GM19239 (cell line): ENCODE results near the gene RER1.

Source experiments
- DNase-seq: peaks from one replicate; pipeline ENCODE4 v3.0.0; 2011; ENCODE audit warnings: low spot score; ENCODE audit not compliant: insufficient read length
- FAIRE-seq: peaks from 2 replicates; lab custom pipeline; 2011; peaks lifted over from hg19 to GRCh38; lab: Jason Lieb, UNC

Gene RER1

GRCh38 chr1:2386636-2387611 lies 4.7 kb upstream of the RER1 start:
- DNase-seq (no peak), FAIRE-seq (no peak)

DNA sequence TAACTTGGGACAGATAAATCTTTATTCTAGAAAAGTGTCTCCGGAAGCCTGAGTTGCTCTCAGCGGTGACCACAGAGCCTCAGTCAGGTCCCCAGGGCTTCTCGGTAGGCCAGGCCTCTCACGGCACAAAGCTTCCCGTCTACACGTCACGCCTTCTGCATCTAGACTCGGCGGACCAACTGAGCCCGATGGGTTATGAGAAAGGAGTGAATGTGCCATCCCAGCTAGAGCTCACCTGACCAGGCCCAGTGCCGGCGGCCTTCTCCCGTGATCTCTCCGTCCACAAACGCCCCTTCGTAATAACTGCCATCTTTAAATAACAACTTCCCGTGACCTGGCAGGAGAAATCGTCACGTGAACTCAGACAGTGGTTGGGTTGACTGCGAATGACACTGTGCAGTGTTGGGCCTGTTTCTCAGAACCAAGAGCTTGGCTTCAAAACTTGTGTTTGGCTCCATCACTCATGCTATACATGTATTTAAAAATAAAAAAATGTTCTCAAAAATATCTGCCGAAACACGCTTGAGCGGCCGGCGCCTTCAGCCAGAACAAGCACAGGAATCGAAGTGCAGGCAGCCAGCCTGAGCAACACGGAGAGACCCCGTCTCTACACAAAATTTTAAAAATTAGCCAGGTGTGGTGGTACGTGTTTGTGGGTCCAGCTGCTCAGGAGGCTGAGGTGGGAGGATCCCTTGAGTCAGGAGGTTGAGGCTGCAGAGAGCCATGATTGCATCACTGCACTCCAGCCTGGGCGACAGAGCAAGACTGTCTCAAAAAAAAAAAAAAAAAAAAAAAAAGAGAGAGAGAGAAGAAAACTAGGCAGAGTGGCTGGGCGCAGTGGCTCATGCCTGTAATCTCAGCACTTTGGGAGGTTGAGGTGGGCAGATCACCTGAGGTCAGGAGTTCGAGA lies 3.4 kb upstream of the RER1 start:
- FAIRE-seq (no peak), DNase-seq (no peak)

DNA sequence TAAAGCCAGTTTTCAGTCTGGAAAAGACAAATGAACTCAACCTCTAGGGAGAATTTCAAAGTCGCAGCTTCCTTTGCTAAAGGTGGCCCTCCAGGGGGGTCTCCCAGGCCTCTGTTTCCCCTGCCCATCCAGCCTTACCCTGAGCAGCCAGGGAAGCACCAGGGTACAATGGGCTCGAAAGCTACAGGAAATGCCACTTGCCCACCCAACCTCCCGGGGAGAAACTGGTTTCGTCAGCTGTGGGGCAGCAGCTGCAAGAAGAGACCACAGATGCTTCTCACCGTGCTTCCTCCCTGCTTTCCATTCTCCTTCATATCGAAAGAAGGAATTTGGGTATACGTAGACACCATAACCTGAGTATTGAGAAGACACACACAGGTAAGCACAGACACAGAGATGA lies 2.0 kb upstream of the RER1 start:
- no peak for DNase-seq
- FAIRE-seq = no peak

DNA sequence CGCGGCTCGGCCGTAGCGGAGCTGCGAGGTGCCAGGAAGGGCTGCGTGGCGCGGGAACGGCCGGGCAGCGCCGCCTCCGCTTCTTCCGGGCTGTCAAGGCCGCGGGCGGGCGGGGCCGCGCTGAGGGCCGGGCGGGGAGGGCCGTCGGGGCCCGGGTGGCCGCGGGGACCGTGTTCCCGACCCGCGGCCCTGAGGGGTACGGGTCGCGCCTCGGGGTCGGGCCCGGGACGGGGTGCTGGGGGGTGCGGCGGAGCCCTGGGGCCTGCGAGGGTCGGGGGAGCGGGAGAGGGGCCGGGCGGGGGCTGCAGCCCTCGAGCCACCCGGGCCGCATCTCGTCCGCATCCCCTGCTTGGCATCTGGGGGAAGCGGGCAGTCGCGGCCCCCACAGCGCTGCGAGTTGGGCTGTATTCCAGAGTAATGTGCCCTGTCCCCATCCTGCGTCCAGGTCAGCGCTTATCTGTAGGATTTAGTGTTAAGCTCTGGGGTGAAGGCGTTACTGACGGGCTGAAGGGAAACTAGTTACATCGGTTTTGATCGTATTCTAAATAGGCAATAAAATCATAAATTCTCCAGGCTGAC lies 379 bp downstream of the RER1 start:
- peak; percentile 33 for FAIRE-seq
- DNase-seq = no peak

DNA sequence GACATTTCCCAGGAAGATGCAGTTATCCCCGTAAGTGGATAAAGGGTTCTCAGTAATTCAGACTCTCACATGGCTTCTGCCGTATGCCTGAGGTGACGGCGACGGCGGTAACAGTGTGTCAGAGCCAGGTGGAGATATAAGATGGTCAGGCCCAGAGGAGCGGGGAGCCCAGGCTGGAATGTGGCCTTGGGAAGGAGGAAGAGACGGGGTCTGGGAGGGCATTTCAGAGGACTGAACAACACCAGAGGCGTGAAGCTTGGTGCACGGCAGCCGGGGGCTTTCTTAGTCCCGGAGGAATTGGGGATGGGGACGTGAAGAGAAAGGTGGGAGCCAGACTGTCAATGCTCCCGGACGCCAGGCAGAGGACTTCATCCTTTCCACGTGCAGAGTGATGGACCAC lies 1.0 kb downstream of the RER1 start:
- FAIRE-seq (no peak), DNase-seq (no peak)

- DNase-seq = no peak
- FAIRE-seq = no peak
Observed at GRCh38 chr1:2393471-2393877, 1.8 kb downstream of the RER1 start.

DNA sequence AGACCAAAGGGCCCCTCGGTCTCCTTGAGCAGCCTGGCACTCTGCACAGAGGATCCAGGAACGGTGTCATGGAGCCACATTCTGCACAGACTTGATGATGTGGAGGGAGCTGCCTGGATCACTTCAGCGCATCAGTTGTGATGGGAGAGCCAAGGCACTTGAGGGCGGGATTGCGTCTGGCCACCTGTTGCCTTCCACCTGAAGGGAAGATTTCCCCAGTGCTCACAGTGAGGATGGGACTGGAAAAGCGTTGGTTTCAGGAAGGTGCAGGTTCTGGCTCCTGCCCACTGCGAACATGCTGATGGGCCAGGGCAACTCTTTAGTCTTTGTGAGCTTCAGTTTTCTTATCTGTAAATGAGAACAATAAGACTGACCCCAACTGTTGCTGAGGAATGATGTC lies 2.6 kb downstream of the RER1 start:
- DNase-seq = no peak
- no peak for FAIRE-seq

DNA sequence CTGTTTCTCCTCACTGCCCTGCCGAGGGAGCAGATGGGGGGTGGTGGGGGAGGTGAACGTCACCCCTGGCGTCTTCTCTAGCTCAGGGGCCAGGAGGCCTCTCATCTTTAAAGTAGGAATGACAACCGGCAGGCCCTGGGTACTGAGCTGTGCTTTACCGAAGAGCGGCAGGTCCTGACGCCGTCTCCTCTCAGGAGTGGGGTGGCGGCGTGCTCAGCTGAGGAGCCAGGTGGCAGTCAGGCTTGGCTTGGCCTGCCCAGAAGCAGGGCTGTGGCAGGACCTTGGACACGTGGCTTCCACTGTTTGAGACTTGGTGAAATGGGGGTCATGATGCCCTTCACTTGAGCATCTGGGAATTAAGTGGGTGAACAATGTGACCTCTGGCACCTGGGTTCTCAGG lies 3.1 kb downstream of the RER1 start:
- no peak for FAIRE-seq
- DNase-seq = no peak

DNA sequence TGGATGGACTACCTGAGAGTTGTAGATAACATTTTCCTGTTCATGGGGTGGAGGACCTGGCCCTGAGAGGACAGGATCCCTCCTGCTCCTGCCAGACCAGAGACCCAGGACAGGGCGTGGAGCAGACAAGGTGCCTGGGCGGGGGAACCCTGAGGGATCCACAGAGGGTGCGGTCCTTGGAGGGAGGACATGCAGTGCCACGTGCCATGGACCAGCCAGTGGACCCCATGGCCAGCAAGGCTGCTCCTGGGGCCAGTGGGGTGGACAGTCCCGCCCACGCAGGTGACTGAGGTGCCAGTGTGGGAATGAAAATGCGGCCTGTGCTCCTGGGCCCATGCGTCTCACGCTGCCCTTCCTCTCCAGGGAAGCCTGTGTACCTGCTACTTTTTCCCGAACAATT lies 3.6 kb downstream of the RER1 start:
- no peak for DNase-seq
- FAIRE-seq = no peak

DNA sequence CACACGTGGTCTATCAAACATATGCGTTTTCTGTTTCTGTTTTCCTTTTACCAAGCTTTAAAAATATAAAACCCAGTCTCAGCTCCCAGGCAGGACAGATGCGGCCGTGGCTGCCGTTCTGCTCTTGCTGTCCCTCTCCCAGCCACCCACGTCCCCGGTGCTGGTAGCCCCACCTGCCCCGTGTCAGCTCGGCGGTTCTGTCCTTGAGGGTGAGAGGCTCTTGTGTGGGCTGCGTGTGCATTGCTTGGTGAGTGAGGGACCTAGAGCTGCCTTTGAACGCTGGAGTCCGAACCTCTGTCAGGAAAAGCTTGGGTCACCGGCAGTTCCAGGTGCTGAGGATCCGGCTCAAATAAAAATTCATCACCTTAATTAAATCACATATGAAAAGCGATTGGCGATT lies 4.4 kb downstream of the RER1 start:
- FAIRE-seq = no peak
- DNase-seq = no peak

GRCh38 chr1:2396476-2396875 lies 4.8 kb downstream of the RER1 start:
- DNase-seq (no peak), FAIRE-seq (no peak)

DNA sequence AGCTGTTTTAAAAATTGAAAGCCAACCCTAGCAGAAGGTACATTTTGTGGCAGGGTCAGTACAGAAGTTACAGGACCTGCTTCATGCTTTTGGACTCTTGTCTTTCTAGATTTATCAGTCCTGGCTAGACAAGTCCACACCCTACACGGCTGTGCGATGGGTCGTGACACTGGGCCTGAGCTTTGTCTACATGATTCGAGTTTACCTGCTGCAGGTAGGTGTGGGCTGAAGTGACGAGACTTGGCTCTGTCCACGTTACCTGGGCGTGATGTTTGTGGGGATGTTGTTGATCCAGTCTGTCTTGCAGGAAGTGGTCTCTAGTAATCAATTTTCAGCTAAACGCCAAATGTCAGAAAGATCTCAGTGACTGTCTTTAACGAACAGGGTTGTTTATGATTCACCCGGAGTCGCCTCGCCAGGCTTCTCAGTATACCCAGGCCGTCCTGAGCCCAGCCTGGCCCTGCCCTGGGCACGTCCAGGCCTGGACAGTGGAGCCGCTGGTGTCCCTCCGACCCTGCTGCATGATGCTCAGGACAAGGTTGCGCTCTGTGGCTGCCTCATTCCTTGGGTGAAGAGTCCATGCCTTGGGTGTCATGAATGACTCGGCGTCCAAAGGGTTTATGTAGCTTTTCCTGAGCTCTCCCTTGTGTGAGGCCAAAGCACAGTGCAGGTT lies 5.5 kb downstream of the RER1 start:
- DNase-seq = no peak
- FAIRE-seq = no peak

GRCh38 chr1:2398871-2399270 lies 7.2 kb downstream of the RER1 start:
- DNase-seq = no peak
- no peak for FAIRE-seq

DNA sequence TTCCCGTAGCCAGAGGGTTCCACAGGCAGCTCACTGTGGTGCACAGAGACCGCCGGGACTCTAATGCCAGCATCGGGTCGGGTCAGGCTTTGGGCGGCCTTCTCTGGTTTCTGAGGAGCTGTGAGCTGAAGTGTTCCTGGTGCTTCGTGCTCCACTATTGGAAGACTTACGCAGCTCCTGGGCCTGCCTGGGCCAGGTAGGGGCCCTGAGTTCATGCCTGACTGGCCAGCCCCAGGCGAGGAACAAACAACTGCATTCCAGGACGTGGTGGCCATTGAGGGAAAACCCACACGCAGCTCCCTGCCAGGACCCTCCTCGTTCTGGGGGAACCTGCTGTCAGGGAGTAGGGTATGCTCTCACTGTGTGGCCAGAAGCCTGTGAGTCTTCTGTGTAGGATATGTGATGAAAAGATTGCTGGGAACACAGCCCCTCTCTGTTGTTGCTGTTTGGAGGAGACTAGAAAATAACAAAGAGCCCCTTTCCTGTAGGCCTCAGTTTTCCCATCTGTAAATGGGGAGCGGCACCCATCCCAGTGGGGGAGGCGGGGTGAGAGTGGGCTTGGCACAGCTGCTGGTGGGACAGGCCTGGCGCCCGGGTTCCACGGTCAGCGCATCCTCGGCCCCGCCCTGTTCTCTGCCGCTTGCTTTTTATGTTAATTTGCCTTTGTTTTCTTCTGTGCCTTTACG lies 8.4 kb downstream of the RER1 start:
- FAIRE-seq (no peak), DNase-seq (no peak)

GRCh38 chr1:2400576-2400909 lies 8.9 kb downstream of the RER1 start:
- DNase-seq = no peak
- no peak for FAIRE-seq

DNA sequence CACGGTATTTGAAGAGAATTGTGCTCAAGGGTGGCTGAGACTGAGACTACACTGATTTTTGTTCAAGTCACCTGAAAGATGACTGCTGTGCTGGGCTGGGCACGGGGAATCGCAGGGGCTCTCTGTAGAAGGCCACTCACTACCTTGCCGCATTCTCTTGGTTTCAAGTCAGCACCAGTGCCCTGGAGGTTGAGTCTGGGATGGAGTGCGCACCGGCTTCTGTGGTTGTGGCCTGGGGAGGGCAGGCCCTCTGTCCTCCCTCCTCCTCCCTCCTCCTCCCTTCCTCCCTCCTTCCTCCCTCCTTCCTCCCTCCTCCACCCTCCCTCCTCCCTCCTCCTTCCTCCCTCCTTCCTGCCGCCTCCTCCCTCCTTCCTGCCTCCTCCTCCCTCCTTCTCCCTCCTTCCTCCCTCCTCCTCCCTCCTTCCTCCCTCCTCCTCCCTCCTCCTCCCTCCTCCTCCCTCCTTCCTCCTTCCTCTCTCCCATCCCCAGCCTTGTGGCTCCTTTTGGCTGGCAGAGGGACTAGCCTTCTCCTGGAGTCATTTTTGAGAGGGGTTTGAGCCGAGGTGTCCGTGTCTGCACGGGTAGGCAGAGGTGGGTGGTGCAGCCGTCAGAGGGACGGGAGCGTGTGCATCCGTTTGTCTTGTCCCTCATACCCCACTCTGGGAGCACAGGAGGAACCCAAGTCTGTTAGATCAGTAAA lies 9.5 kb downstream of the RER1 start:
- DNase-seq = no peak
- no peak for FAIRE-seq

- DNase-seq = no peak
- FAIRE-seq = no peak
Observed at GRCh38 chr1:2402420-2402819, 10.8 kb downstream of the RER1 start.

DNA sequence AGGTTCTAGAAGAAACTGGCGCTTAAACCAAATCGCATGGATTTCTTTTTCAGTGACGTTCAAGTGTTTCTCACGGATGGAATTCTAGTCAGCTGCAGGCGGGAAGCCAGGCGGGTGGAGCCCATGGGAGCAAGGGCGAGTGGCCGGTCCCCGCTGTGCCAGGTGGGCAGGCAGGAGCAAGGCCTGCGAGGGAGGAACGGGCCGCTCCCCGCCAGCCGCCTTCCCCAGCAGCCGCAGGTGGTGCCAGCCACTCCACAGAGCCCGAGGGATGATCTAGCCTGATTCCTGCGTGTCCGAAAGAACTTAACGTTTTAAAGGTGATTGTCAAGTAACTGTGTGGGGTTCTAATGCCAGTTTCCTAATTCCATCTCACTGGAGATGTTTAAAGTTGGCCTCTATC lies 11.6 kb downstream of the RER1 start:
- DNase-seq (no peak), FAIRE-seq (no peak)

- no peak for DNase-seq
- FAIRE-seq = no peak
Observed at GRCh38 chr1:2404142-2404889, 12.7 kb downstream of the RER1 start.
